ENCODE results near the gene MYO7B.

DNA sequence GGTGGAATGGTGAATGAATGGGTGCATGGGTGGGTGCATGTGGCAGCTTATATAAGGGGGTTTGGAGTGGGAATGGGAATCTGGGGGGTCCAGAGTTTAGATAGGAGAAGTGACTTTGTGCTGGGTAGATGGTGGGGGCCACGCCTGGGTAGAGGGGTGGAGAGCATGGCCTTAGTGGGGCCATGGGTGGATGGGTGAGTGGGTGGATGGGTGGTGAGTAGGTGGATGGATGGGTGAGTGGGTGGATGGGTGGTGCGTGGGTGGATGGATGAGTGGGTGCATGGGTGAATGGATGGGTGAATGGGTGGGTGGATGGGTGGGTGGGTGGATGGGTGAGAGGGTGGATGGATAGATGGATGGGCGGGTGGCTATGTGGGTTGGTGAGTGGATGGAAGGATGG is 53.9 kb downstream of the MYO7B start:
- no peak for TF ChIP-seq POLR2A (IDR thresholded peaks at IDR 0.05)
- TF ChIP-seq, protein P1, sequence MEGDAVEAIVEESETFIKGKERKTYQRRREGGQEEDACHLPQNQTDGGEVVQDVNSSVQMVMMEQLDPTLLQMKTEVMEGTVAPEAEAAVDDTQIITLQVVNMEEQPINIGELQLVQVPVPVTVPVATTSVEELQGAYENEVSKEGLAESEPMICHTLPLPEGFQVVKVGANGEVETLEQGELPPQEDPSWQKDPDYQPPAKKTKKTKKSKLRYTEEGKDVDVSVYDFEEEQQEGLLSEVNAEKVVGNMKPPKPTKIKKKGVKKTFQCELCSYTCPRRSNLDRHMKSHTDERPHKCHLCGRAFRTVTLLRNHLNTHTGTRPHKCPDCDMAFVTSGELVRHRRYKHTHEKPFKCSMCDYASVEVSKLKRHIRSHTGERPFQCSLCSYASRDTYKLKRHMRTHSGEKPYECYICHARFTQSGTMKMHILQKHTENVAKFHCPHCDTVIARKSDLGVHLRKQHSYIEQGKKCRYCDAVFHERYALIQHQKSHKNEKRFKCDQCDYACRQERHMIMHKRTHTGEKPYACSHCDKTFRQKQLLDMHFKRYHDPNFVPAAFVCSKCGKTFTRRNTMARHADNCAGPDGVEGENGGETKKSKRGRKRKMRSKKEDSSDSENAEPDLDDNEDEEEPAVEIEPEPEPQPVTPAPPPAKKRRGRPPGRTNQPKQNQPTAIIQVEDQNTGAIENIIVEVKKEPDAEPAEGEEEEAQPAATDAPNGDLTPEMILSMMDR (IDR thresholded peaks at IDR 0.05): no peak

Measured in tibial nerve (tissue), 3 donors.